HCEC 1CT (cell line): Measurements from ENCODE around the gene VIM.
"Not testable (repeated sequence)": the region's sequence is repeated elsewhere in the genome, so short reads cannot be mapped to it uniquely, and the experiment has no call there.

Experiments used
- DNase-seq: peaks from one replicate; pipeline ENCODE4 v3.0.0-alpha.2; 2017

Gene VIM

DNA sequence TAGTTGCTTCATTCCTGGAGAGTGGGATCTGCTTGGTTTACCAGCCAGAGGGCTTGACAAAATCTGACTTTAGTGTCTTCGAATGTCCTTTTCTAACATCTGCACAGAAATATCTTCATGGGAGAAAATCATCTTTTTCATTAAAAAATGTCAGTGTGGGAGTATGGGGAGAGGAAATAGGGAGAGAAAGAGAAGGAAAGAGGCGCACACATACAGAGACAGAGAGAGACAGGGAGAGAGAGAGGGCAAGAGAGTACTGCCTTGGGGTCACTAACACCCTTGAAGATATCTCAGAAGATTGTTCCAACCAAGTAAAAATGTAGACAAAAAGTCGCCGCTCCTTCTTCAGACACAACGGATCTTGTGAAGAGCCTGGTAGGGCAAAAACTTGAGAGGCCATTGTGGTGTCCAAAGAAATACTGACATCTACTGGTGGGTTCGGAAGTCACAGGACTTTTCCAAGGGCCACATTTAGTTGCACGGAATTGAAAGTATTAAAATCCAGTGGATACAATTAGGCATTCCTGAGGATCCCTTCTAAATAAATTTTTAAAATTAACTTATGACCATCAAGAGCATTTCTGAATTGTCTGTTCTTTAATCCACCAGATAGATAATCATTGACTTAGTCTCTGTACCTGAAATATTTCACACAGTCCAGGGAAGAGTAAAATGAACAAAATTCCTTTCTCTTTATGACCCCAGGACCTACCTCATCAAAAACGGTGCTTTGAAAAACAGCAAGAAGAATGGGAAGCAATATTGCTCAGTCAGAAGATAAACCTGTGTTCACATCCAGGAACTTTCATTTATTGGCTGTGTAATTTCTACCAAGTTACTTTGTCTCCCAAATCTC is 29.7 kb downstream of the VIM start:
- DNase-seq, result peak; percentile 68

- no peak for DNase-seq
These were observed 34.5 kb downstream of the VIM start for GRCh38 chr10:17262502-17262901.

- no peak for DNase-seq
These were observed 35.5 kb downstream of the VIM start for GRCh38 chr10:17263580-17263979.

DNA sequence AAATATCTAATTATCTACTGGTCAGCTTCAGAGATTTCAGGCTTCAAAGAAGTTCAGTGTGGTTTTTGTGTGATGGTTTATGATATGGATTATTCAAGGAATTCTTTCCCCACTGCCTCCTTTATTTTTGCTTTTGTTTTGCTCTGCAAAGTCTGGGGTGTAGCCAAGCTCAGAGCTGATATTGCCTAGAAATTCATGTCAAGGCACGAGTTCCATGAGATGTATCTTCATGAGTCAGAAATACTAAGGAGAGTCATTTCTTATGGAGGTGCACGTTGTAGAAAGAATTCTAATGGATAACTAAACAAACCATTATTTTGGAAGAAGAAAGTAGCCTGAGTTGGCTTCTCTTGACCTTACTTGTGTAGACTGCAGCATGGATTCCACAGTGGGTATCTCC is 37.4 kb downstream of the VIM start:
- DNase-seq, result no peak

- DNase-seq, result not testable (repeated sequence)
These were observed 38.5 kb downstream of the VIM start for GRCh38 chr10:17266549-17266948.

- DNase-seq, result no peak
These were observed 44.6 kb downstream of the VIM start for GRCh38 chr10:17272648-17273047.

- peak; percentile 60 for DNase-seq
These were observed 45.4 kb downstream of the VIM start for GRCh38 chr10:17273403-17273802.

DNA sequence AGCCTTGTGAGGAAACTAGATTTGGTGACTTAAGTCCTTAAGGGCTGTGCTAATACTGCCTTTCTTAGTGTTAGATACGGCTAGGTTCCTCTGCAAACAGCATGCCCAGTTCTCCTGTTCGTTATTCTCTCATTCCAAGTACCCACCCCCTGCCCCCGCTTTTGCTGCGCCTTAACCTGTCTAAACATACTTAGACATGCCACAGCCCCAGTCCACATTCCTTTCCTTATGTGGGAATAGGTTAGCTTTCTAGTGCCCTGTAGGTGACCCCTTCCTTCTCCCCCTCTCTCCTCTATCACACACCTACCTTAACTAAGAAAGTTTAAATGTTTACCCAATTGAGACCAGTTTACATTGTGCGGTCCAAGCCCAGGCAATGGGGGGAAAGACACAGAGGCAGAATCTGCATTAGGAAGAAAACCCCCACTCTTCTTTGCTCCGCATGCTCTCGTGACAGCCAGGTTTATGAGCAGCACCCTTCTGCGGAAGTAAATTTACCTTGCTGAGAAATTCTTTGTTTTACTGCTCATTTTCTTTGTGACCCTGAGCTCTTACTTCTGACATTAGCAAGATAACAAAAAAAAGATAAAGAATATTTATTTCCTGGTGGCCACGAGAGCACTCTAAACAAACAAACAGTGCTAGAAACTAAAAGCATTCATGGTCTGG is 48.8 kb downstream of the VIM start:
- no peak for DNase-seq

- DNase-seq, result no peak
These were observed 50.7 kb downstream of the VIM start for GRCh38 chr10:17278607-17279240.

DNA sequence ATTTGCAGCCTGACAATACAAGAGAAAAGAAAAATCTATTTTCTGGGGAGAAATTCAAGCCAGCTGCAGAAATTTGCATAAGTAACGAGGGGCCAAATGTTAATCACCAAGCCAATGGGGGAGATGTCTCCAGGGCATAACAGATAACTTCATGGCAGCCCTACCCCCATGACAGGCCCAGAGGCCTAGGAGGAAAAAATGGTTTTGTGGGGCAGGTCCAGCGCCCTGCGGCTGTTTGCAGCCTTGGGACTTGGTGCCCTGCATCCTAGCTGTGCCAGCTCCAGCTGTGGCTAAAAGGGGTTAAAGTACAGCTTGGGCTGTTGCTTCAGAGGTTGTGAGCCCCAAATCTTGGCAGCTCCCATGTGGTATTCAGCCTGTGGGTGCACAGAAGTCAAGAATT is 54.3 kb downstream of the VIM start:
- no peak for DNase-seq

DNA sequence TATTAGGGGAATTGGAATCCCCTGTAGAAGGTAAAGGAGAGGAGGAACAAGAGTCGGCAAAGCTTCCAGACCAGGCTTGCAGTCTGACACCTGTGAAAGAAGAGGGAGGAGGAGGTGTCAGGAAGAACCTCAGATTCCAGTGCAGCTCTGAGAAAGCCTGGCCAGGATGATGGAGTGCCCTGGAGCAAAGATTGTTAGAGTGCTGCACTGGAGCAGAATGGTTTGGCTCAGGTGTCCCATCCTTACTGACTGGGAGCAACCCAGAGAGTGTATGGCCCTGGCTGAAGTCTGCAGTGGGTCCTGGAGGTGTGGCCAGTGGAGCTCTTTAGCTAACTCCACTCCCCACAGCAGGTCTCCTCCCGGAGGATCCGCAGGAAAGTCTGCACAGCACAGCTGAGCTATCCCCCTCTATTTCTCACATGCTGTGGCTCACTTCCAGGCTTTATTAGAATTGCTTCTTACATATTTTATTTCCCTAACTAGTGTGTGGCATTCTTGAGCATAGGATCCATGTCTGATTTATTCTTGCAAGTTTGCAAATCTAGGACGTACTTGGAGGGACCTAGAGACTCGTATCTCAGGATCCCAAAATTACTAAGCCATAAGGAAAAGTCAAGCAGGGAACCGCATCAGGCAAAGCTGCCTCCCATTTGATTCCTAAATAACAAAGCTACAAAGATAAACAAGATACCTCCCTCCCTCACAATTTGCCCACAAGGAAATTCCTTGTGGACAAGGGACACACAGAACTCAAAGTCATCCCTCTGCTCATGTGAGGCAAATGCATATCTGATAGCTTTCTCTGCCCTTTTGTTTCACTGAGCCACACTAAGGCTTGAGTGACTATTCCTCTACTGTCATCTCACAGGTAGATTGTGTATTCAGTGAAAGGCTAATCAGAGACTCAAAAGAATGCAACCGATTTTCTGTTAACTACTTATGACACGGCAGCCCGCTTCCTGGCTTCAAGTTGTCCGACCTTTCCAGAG is 58.8 kb downstream of the VIM start:
- DNase-seq, result no peak
